Transverse colon (tissue), 4 donors: ENCODE data around the gene MAGI2. TPM values are rescaled to one million over a fixed set of nuclear protein-coding genes. Genes with fewer than 3 reads are reported as not detected.

Experiments used
- DNase-seq: peaks from one replicate; pipeline ENCODE4 v3.0.0-alpha.2; 2019
- H3K27ac ChIP-seq, 4 donors: fragments of 200-600 bp; sonication (generic); 2 replicates each; pipeline ENCODE4 v1.5.1; 2016 to 2018; ENCODE audit warnings: inconsistent platforms in 4 of 4
- H3K27me3 ChIP-seq: fragments of 200-600 bp; sonication (generic); 2 replicates; pipeline ENCODE4 v1.5.1; 2017; ENCODE audit warnings: inconsistent platforms
- H3K36me3 ChIP-seq, 4 donors: fragments of 200-600 bp; sonication (generic); 2 replicates each; pipeline ENCODE4 v1.5.1; 2017 to 2019; ENCODE audit warnings: inconsistent platforms in 4 of 4
- H3K4me1 ChIP-seq, 4 donors: fragments of 200-600 bp; sonication (generic); 2 replicates each; pipeline ENCODE4 v1.5.1; 2017 to 2020; ENCODE audit warnings: inconsistent platforms in 4 of 4
- H3K4me3 ChIP-seq, 4 donors: fragments of 200-600 bp; sonication (generic); 1 replicate in 1 of 4; 2 replicates in 3 of 4; pipeline versions ENCODE4 v1.5.1 to v1.6.1; 2017 to 2019; ENCODE audit warnings: inconsistent platforms in 4 of 4
- H3K9me3 ChIP-seq, 2 donors: fragments of 200-600 bp; sonication (generic); 2 replicates each; pipeline ENCODE4 v1.5.1; 2017 to 2019; ENCODE audit warnings: inconsistent platforms in 2 of 2
- EP300 ChIP-seq: sonication (generic); formaldehyde crosslinking; IDR thresholded peaks from one replicate; pipeline ENCODE4 v1.6.1; 2017; ENCODE audit warnings: antibody characterized with exemption, low read depth
- POLR2A ChIP-seq: fragments of 450-650 bp; IDR thresholded peaks from one replicate; pipeline ENCODE4 v1.6.1; 2016; ENCODE audit warnings: antibody characterized with exemption, mild to moderate bottlenecking, moderate library complexity
- POLR2AphosphoS5 ChIP-seq, 3 donors: sonication (generic); formaldehyde crosslinking; IDR thresholded peaks; one replicate each; pipeline ENCODE4 v1.6.1; 2016; ENCODE audit warnings: antibody characterized with exemption in 3 of 3
- WGBS, 2 donors: methylation state at CpG; one replicate each; pipeline ENCODE4 v1.1.5; 2018; ENCODE audit warnings: low coverage in 1 of 2; 5-methylcytosine and 5-hydroxymethylcytosine counted together
- in situ Hi-C, 4 donors: fragments of 200-750 bp; cut with MboI; loops; one replicate each; pipeline versions ENCODE4 v1.15.0 to v1.15.1; 2017; ENCODE audit warnings: low sequenced_read_pairs in 3 of 4, low pct_ligation_motif_present in 1 of 4, low pct_unique_long_range_greater_than_20kb in 1 of 4
- intact Hi-C: fragments of 100-400 bp; cut with DNase I; formaldehyde crosslinking; loops from one replicate; pipeline ENCODE4 v1.15.1; 2023; ENCODE audit warnings: low total_unique reads
- total RNA-seq, 4 donors: library from RNA; depleted of rRNA; stranded (reverse); fragments of >200 nt; gene quantifications; one replicate each; pipeline ENCODE4 v1.1.0, GENCODE V29; 2016
- TF ChIP-seq, protein P1 (sequence below), 5 experiments: fragments of 200-600 bp in 3 of 5; fragments of 450-650 bp in 2 of 5; sonication (generic) in 3 of 5; IDR thresholded peaks; 1 replicate in 2 of 5; 2 replicates in 3 of 5; pipeline ENCODE4 v1.5.1; 2016 to 2017; ENCODE audit warnings: antibody characterized with exemption in 5 of 5, inconsistent platforms in 3 of 5, mild to moderate bottlenecking in 2 of 5, moderate library complexity in 1 of 5

MAGI2 gene
- total RNA-seq, 4 donors from 2014 or later = 1.6 to 9.7 (median 4.1) TPM

DNA sequence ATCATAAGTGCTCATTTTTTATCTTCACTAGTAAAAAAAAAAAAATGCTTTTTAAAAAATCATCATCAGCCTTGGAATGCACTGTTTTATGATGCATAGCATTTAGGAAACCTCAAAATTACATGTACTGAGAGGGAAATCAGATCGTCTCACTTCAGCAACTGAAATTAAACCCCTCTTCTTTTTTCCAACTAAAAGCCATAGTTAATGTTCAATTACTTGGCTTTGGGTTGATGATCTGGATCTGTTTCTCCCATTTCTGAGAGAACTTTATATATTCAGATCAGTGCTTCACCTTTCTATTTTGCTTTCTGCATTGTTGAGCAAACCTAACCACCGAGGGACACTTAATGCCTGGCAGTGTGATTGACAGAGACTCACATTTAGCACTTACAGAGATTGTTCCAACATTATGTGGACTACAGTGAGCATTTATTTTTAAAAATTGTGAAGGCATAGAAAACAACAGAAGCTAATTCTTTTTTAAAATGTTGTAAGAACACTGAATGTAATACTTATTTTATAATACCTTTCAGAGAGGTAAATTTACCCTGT, 976.5 kb downstream of the MAGI2 start:
- TF ChIP-seq POLR2AphosphoS5 (IDR thresholded peaks at IDR 0.05) = no peak
- intact Hi-C loops = no loop called here

GRCh38 chr7:78473571-78474301, 979.7 kb downstream of the MAGI2 start:
- no peak for DNase-seq
- H3K4me3 ChIP-seq = no peak overlapping the region
- H3K4me1 ChIP-seq = no peaks in the 10 kb centered on the region
- H3K36me3 ChIP-seq = no peaks in the 10 kb centered on the region
- H3K27ac ChIP-seq = no peak overlapping the region
- 68 to 81% methylated on average over 5 of the region's 5 CpGs for WGBS, 2 donors
- TF ChIP-seq, protein P1, sequence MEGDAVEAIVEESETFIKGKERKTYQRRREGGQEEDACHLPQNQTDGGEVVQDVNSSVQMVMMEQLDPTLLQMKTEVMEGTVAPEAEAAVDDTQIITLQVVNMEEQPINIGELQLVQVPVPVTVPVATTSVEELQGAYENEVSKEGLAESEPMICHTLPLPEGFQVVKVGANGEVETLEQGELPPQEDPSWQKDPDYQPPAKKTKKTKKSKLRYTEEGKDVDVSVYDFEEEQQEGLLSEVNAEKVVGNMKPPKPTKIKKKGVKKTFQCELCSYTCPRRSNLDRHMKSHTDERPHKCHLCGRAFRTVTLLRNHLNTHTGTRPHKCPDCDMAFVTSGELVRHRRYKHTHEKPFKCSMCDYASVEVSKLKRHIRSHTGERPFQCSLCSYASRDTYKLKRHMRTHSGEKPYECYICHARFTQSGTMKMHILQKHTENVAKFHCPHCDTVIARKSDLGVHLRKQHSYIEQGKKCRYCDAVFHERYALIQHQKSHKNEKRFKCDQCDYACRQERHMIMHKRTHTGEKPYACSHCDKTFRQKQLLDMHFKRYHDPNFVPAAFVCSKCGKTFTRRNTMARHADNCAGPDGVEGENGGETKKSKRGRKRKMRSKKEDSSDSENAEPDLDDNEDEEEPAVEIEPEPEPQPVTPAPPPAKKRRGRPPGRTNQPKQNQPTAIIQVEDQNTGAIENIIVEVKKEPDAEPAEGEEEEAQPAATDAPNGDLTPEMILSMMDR (IDR thresholded peaks at IDR 0.05) = no peak
- TF ChIP-seq EP300 = no peak
- TF ChIP-seq POLR2AphosphoS5 (IDR thresholded peaks at IDR 0.05) = no peak
- no peak for TF ChIP-seq POLR2A
- in situ Hi-C loops = no loop called here
- no peaks in the 10 kb centered on the region for H3K27me3 ChIP-seq
- intact Hi-C loops = no loop called here
- no peaks in the 10 kb centered on the region for H3K9me3 ChIP-seq

More for the DNA sequence above, 976.5 kb downstream of the MAGI2 start:
- WGBS, 2 donors = 75 to 100% methylated on average over 2 of the region's 2 CpGs
- in situ Hi-C loops = no loop called here
- no peak overlapping the region for H3K4me3 ChIP-seq
- no peak overlapping the region for H3K27ac ChIP-seq
- no peaks in the 10 kb centered on the region for H3K9me3 ChIP-seq
- DNase-seq = no peak
- H3K4me1 ChIP-seq = no peaks in the 10 kb centered on the region
- H3K27me3 ChIP-seq = no peaks in the 10 kb centered on the region
- no peaks in the 10 kb centered on the region for H3K36me3 ChIP-seq

DNA sequence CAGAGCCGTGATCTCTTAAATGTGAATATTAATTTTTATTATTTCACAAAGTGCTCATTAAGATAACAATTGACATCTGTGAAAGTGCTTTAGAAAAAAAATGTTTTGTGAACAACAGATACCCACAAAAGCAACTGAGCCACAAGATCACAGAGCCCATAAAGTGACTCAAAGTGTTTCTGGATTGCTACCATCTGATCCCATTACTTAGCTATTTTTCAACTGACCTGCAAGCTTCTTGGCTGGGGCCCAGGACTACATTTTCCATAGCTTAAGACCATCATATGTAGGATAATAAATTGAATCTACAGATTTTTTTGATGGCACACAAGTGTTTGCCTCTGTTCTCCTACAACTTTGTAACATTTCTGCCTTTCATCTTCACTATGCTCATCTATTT, 980.4 kb downstream of the MAGI2 start:
- Histone ChIP-seq H3K4me3 (no peak overlapping the region), H3K4me1 (no peaks in the 10 kb centered on the region), H3K36me3 (no peaks in the 10 kb centered on the region), H3K9me3 (no peaks in the 10 kb centered on the region), H3K27ac (no peak overlapping the region), H3K27me3 (no peaks in the 10 kb centered on the region)
- TF ChIP-seq POLR2A (no peak), EP300 (no peak), POLR2AphosphoS5 (IDR thresholded peaks at IDR 0.05) (no peak)
- TF ChIP-seq, protein P1 (IDR thresholded peaks at IDR 0.05) = no peak
- DNase-seq = no peak
- intact Hi-C loops (no loop called here), in situ Hi-C loops (no loop called here)
- WGBS, 2 donors = 71 to 78% methylated on average over 1 of the region's 1 CpG

DNA sequence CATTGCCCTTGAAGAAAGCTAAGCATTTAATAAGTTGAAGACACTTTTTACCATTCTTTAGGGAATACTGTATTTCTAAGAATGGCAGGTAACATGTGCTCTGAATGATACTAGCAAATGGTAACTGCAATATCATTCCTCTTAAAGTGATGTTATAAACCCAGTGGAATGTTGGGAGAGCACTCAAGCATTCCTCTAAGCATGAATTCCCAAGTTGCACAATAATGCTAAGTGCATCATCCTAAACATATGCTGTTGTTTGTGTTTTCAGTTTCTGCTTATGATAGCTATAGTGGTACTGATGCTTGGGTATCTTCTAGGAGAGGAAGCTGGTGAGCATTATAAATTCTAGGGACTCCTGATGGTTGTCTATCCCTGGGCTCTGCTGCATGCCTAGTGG, 980.9 kb downstream of the MAGI2 start:
- DNase-seq = no peak
- intact Hi-C loops (no loop called here), in situ Hi-C loops (no loop called here)
- Histone ChIP-seq H3K9me3 (no peaks in the 10 kb centered on the region), H3K36me3 (no peaks in the 10 kb centered on the region), H3K4me1 (no peaks in the 10 kb centered on the region), H3K27ac (no peak overlapping the region), H3K4me3 (no peak overlapping the region), H3K27me3 (no peaks in the 10 kb centered on the region)
- TF ChIP-seq POLR2AphosphoS5 (IDR thresholded peaks at IDR 0.05) = no peak
- TF ChIP-seq, protein P1 (IDR thresholded peaks at IDR 0.05) = no peak
- no peak for TF ChIP-seq POLR2A
- no peak for TF ChIP-seq EP300

DNA sequence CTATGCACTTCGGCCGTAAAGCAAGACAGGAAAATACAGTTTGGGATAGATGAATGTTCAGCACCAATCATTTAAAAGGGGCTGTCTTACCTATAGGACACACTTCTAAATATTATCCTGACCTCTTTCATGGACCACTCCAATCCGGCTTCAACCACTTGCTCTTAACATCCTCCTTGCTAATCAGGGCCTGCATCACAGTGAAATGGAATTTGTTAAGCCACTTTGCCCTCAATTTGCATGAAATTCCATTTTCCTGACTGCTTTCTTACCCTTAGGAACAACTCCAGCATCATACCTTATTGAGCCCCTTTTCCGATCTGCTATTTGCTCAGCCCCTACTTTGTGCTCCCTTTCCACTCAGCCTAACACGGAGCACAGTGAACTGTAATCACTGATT, 987.6 kb downstream of the MAGI2 start:
- Histone ChIP-seq H3K27me3 (no peaks in the 10 kb centered on the region), H3K27ac (no peak overlapping the region), H3K4me3 (no peak overlapping the region), H3K4me1 (no peaks in the 10 kb centered on the region), H3K36me3 (no peaks in the 10 kb centered on the region), H3K9me3 (no peaks in the 10 kb centered on the region)
- WGBS, 2 donors = 79 to 92% methylated on average over 5 of the region's 5 CpGs
- intact Hi-C loops = no loop called here
- TF ChIP-seq EP300 = no peak
- TF ChIP-seq POLR2A = no peak
- TF ChIP-seq, protein P1 (IDR thresholded peaks at IDR 0.05) = no peak
- TF ChIP-seq POLR2AphosphoS5 (IDR thresholded peaks at IDR 0.05) = no peak
- DNase-seq = no peak
- in situ Hi-C loops = no loop called here
